GM10248 (cell line): ENCODE measurements around the gene CDH23.

ENCODE experiments used
- CTCF ChIA-PET: fragments of 300-600 bp; sonication (Branson Sonifier 250); formaldehyde crosslinking; extraction: SDS; loops from one replicate; lab custom pipeline; 2021; ENCODE audit warnings: antibody characterized with exemption; lab: Yijun Ruan, JAX
- POLR2A ChIA-PET: fragments of 350-650 bp; sonication (Branson Sonifier 250); formaldehyde crosslinking; extraction: SDS; loops from one replicate; lab custom pipeline; 2020; ENCODE audit warnings: antibody characterized with exemption; lab: Yijun Ruan, JAX
- DNase-seq: peaks from one replicate; pipeline ENCODE4 v3.0.0; 2012; ENCODE audit errors: extremely low spot score
- TF ChIP-seq, protein P1 (sequence below): IDR thresholded peaks from 2 replicates; pipeline ENCODE4 v1.5.1; 2012; ENCODE audit warnings: mild to moderate bottlenecking, low read depth; ENCODE audit errors: extremely low read depth, missing control alignments, control extremely low read depth

CDH23 gene

DNA sequence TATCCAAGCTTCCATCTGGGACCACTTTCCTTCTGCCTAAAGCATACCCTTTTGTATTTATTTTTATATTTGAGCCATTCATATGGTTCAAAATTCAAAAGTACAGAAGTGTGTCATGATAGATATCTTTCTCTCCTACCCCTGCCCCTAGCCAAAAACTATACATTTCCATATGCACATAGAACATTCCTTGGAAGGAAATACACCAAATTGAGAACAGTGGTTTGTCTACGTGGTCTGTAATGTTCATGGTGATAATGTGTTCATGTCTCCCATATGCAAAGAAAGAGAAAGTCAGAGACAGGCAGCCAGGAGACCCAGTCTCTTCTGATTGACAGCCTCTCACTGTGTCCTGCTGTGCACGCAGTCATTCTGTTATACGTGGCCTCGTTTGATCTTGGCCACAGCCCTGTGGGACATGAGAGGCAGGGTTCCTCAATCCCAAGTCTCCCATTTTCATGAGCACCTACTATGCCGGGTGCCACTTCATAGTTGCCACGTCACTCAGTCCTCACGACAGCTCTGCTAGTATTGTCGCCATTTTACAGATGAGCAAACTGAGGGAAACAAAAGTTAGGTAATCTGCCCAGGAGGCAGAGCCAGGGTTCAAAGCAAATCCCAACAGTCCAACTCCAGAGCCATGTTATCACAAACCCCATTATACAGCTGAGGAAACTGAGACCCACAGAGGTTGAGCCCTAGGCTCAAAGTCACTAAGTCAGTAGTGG is 8.0 kb upstream of the CDH23 start:
- TF ChIP-seq, protein P1, sequence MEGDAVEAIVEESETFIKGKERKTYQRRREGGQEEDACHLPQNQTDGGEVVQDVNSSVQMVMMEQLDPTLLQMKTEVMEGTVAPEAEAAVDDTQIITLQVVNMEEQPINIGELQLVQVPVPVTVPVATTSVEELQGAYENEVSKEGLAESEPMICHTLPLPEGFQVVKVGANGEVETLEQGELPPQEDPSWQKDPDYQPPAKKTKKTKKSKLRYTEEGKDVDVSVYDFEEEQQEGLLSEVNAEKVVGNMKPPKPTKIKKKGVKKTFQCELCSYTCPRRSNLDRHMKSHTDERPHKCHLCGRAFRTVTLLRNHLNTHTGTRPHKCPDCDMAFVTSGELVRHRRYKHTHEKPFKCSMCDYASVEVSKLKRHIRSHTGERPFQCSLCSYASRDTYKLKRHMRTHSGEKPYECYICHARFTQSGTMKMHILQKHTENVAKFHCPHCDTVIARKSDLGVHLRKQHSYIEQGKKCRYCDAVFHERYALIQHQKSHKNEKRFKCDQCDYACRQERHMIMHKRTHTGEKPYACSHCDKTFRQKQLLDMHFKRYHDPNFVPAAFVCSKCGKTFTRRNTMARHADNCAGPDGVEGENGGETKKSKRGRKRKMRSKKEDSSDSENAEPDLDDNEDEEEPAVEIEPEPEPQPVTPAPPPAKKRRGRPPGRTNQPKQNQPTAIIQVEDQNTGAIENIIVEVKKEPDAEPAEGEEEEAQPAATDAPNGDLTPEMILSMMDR, result no peak
- no peak for DNase-seq
- ChIA-PET POLR2A (no interaction called here), CTCF (interaction anchor here (1.1 to 3.2 kb wide), 2 partner anchors 10 to 181 kb away, joined by 3 to 16 read pairs; no protein-coding TSS in a partner anchor)

DNA sequence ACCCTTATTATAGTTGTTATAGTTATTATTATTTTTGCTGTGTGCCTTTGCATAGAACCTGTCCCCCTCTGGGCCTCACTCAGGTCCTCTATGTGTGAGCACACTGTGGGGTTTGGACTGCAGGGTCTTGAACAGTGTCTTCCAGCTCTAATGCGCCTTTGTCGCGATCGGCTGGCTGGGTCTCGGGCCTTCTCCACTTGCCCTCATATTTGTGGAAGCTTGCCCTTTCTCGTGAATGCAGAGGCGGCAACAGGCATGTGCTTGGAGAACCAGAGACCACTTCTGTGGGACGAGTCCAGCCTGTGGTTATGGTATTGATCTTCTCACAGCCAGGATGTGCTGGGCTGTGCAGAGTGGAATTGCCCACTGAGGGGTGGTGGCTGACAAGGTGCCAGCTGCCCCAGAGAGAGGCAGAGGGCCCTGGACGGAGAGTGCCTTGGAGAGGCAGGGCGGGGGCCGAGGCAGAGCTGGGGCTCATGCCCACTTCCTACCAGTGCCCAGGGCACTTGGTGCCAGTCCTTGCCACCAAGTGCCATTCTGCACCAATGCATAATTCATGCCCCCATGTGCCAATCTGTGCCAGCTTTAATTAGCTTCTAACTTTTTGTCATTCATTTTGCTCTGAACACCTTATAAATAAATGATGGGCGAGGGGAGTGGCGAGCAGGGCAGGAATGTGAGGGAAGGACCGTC is 6.8 kb upstream of the CDH23 start:
- TF ChIP-seq, protein P1, result no peak
- POLR2A ChIA-PET, result no interaction called here
- CTCF ChIA-PET, result interaction anchor here (1.1 to 3.2 kb wide), 3 partner anchors 11 to 318 kb away, joined by 3 to 16 read pairs (median 5); no protein-coding TSS in a partner anchor
- no peak for DNase-seq

DNA sequence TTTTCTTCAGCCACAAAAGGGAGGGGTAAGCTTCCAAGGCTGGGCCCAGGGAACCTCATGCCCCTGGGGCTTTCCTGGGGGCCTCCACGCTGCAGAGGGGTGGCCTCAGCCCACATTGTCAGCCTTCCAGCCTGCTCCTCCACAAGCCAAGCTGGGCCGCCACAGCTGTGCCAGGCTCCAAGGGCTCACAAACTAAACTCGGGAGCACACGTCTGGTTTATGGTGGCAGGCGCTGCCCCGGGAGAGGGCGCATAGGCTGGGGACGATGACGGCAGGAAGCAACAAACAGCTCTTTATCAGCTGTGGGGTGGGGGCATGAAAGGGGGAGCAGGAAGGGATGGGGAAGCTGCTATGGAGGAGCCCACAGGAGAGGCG is 6.3 kb upstream of the CDH23 start:
- ChIA-PET POLR2A (no interaction called here), CTCF (interaction anchor here (1.7 to 3.2 kb wide), 2 partner anchors 179 to 318 kb away, joined by 5 to 16 read pairs; no protein-coding TSS in a partner anchor)
- DNase-seq, result no peak
- TF ChIP-seq, protein P1, result no peak

DNA sequence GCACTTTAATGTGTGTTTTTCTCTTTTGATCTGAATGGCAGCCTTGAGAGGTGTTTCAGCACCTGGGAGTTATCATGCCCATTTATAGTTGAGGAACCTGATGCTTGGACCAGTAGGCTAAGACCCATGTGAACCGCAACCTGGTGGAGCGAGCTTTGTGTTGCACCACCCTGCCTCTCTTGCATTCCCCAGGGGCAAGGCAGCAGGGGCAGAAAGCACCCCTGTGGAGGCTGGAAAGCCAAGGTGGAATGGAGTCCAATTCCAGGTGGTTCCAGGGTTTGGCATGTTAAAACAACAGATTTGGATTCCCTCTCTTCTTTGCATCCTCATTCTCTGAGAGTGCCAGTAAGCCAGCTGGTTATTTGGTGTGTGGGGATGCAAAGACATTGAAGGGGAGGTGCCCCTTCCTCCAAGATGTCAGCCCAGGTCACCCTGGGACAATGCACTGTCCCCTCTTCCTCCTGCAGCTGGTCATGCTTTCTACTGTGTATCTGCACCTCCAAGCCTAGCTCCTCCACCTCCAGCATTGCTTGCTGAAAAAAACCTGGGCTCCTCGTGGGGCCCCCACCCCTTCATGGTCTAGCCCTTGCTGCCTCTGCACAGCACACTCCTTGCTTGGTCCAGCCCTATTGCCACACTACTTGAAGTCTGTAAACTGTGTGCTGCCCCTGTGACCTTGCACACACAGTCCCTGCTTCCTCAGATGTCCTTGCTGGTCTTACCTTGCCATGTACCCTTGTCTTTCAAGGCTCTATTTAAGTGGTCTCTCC is 5.6 kb upstream of the CDH23 start:
- TF ChIP-seq, protein P1, result no peak
- POLR2A ChIA-PET, result no interaction called here
- DNase-seq, result no peak
- CTCF ChIA-PET, result interaction anchor here (1.2 to 3.2 kb wide), 3 partner anchors 178 to 317 kb away, joined by 4 to 16 read pairs (median 5); no protein-coding TSS in a partner anchor

DNA sequence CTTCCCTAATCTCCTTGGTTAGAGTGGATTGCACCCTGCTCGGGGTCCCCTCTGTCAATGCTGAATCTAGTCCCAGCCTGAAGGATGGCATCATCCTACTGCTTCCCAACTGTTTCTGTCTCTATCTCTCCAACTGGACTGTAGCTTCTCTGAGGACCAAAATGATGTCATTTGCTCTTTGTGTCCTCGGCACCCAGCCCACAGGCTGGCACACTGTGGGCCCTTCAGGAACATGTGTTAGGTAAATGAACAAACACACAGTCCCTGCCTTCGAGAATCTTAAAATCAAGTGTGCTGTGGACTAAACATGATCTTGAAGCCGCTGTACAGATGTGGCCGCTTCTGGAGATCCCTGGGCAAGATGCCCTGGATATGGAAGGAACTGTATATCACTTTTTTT is 5.0 kb upstream of the CDH23 start:
- ChIA-PET POLR2A (no interaction called here), CTCF (interaction anchor here (1.2 to 2.7 kb wide), 3 partner anchors 8 to 231 kb away, joined by 3 to 10 read pairs (median 4); no protein-coding TSS in a partner anchor)
- DNase-seq, result no peak
- TF ChIP-seq, protein P1, result no peak

DNA sequence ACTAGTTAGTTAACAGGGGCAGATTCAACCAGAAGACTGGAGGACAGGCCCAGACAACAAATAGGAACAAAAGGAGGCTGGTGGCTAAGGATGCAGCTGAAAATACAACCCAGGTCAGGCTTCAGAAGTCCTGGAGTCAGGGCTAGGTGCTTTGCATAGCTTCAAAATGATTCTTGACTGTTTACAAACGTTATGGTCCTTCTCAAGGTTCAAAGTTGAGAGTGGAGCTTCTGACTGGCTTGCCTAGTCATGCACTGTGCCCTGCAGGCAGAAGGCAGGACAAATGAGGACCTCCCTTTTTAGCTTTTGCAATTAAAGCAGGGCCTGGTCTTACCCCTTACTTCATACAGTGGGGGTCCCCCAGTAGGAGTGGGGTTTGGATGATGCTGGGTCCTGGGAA is 4.4 kb upstream of the CDH23 start:
- DNase-seq, result no peak
- ChIA-PET CTCF (interaction anchor here (1.2 to 2.7 kb wide), 4 partner anchors 8 to 230 kb away, joined by 3 to 10 read pairs (median 4); no protein-coding TSS in a partner anchor), POLR2A (no interaction called here)
- TF ChIP-seq, protein P1, result no peak
